Kidney tubule cell (primary cell): ENCODE results near the gene IRF2.

Experiments
- DNase-seq: peaks from one replicate; pipeline ENCODE4 v3.0.0-alpha.2; 2018; ENCODE audit warnings: low spot score

Gene IRF2

DNA sequence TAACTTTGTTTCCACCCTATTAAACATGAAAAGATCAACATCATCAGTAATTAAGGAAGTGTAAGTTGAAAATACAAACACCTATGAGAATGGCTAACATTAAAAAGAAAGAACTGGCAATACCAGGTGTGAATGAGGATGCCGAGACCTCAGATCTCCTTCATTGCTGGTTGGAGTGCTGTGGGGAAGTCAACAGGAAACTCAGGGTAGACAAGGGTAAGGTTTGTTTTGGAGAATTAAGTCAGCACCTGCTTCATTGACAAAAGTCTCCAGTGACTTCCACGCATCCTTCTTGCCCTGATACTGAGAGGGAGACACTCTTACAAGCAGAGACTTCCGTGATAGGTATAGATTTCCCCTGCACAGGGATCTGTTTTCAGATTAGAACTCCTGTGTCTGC lies 106.1 kb downstream of the IRF2 start:
- no peak for DNase-seq

DNA sequence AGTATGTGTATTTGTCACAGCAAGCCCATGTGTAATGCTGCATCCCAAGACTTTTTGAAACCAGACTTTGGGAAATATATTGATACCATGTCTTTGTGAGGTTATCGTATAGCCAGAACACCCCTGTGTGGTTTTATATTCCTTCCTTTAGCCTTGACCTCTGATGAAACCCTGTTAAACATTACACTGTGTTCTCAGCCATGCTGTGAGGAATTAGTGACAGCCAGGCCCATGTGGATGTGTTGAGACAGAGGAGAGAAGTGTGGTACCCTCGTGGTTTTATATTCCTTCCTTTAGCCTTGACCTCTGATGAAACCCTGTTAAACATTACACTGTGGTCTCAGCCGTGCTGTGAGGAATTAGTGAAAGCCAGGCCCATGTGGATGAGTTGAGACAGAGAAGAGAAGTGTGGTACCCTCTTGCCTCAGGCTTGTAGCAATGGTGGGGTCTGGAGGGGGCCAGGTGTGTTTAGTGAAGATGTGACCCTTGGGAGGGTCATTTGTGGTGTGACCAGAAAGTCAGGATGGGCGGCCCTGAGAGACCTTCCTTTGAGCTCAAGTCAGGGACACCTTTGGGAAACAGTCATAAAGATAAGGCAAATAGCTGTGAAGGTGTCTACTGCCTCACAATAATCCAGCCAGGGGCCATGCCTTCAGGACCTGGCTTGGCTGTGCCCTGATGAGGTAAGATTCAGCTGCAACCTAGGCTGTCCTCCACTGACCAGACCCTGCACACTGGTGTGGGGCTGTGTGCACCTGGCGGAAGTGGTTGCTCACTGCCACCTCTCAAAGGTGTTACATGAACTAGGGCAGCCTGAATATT lies 110.0 kb downstream of the IRF2 start:
- peak; percentile 88 for DNase-seq

- DNase-seq, result no peak
Measured at GRCh38 chr4:184363258-184363657, 111.1 kb downstream of the IRF2 start.

DNA sequence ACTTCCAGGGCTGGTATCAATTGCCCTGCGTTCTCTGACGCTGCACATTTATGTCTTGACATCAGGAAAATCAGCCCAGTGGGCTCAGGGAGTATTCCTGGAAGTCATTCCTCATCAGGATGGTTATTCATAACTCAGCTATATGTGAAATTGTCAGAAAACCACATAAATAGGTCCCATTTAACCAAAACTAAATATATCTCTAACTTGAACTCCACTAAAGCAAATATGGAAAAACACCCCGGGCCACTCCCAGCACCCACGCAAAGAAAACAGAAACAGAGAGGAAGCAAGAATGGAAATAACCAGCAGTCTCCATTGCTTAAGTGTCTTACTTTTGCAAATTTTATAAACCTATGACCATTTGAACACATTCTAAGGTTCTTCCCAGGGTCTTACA lies 112.0 kb downstream of the IRF2 start:
- DNase-seq, result no peak

DNA sequence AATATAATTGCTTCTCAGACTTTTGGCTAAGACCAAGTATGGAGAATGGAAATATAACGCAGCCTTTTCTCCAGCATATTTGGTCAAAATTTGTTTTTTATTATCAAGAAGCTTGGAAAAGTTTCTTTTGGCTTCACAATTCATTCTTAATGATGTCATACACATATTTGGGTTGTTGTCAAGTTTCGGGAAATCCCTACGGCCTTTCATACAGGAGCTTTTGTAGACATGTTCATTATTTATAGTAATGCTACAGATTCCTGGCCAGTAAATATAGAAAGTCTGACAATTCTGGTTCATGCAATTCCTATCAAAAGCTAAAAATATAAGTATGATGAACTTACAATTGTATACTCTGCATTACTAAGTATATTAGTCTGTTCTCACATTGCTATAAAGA lies 112.9 kb downstream of the IRF2 start:
- DNase-seq, result no peak

- DNase-seq, result no peak
Measured at GRCh38 chr4:184359888-184360287, 114.5 kb downstream of the IRF2 start.

GRCh38 chr4:184358521-184359232 lies 115.7 kb downstream of the IRF2 start:
- DNase-seq, result no peak

- DNase-seq, result no peak
Measured at GRCh38 chr4:184357772-184358171, 116.6 kb downstream of the IRF2 start.

DNA sequence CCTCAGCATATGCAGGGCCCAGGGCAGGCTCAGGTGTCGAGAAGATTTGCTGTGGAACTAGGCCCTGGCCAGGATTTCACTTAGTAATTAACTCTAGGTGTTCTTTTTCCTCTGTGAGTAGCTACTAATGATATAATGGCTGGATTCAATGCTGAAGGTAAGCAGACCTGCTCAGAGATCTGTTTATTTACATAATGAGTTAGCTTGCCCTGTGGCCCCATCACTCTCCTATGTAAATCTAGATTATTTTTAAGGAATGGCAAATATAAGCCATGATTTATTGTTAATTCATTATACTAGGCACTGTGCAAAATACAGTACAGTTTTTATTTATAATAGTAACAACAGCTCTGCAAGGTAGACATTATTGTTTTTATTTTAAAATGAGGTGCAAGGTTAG lies 117.2 kb downstream of the IRF2 start:
- no peak for DNase-seq

GRCh38 chr4:184356366-184356765 lies 118.0 kb downstream of the IRF2 start:
- DNase-seq, result no peak

DNA sequence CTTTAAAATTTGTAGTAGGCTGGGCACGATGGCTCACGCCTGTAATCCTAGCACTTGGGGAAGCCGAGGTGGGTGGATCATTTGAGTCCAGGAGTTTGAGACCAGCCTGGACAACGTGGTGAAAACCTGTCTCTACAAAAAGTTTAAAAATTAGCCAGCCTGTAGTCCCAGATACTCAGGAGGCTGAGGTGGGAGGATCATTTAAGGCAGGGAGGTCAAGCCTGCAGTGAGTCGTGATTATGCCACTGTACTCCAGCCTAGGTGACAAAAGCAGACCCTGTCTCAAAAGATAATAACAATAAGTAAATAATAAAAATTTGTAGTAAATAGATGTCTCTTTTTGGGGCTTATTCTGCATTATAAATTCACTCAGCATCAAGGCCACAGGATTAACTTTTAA lies 118.5 kb downstream of the IRF2 start:
- DNase-seq, result peak; percentile 17

- peak; percentile 94 for DNase-seq
Measured at GRCh38 chr4:184355111-184355604, 119.2 kb downstream of the IRF2 start.

DNA sequence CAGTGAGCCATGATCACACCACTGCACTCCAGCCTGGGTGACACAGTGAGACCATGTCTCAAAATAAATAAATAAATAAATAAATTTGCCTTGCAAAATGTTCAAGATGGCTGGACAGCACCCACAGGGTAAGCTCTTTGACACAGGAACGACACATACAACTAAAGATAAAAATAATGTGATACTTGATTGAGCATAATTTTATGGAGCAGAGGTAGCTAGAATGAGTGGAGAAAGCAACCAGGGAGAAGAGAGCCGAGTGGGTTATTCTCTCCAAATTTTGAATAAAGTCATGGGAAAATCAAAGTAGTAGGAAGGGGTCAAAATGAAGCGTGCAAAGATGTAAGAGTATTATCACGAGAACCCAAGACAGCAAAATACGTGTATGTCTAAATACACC lies 121.5 kb downstream of the IRF2 start:
- DNase-seq, result no peak

GRCh38 chr4:184351560-184352451 lies 122.5 kb downstream of the IRF2 start:
- no peak for DNase-seq

DNA sequence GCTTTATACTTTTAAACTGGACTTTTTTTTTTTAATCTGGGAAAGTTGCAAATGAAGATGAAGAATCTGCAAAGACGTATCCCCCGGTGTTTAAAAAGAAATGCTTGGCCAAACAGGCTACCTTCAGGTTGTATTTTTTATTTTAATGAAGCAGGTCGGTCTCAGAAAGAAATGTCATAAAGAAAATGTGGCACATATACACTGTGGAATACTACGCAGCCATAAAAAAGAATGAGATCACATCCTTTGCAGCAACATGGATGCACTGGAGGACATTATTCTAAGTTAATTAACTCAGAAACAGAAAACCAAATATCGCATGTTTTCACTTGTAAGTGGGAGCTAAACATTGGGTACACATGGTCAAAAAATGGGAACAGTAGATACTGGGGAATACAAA lies 123.4 kb downstream of the IRF2 start:
- no peak for DNase-seq

GRCh38 chr4:184350213-184350817 lies 124.0 kb downstream of the IRF2 start:
- no peak for DNase-seq

DNA sequence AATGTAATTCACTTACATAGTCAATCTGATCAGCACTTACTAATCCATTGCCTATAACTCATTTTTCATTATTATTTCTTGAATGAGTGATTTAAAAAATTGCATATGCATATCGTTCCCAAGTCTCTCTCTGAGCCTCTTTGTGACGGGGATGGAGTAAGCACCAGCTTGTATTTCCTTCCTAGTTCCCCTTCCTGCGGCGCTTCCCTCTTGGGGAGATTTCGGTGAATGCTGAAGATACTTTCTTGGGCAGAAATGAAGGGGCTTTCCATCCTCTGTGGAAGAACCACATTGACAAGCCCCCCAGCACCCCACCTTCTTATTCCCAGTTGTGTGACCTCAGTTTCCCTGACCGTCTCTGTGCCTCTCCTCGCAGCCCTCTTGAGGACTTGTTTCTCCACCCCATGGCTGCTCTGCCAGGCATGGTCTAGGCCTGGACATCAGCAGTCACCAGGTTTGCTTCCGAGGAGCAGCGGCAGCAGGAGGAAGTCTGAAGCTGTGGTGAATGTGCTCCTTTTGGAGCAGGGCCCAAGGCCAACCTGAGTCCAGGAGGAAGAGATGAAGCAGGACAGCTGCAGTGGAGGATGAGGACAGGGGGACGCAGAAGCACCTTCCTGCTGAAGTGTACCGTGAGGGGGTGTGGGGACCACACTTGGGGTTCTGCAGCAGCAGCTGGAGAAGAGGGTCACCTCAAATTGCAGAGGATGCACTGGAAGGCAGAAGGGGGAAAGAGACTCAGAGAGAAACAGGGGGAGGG lies 124.9 kb downstream of the IRF2 start:
- DNase-seq, result no peak

DNA sequence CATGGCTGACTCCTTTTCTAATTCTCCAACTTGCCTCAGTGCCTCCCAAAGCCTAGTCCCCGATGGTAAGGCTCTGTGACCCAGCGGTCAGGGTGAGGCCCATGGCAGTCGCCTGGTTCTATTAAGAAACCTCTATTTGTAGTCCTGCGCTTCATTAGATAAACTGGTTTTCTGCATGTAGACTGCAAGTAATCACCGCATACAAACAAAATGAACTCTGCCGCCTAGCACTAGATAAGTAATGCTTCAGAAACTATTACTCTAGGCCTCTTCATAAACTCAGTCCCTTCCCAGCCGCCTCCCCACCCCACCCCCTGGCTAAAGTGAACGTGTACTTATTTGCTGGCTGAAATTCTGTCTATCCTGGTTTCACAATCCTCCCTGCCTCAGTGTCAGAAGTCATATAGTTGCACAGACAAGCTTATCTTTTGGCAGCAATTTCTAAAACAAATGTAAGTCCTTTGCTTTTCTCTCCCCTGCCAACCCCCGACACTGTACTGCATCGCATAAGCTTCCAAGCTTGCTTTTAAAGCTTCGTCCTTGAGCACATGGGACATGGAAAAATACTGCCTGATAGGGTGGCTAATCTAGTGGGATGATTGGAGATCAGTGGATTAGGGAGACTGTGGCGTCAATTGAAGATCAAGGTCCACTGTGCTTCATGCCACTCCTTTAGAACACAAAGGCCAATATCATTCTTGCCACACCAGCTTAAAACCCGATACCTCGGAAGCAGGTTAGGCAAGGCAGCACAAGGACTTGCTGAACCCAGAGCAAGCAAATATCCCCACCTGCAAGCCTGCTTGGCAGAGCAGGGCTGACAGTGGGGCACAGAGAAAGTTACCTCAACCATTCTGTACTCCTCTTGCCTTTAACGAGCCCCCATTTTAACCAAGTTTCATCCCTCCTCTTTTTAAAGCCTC lies 125.8 kb downstream of the IRF2 start:
- DNase-seq, result no peak

GRCh38 chr4:184347251-184348239 lies 126.8 kb downstream of the IRF2 start:
- peak; percentile 66 for DNase-seq
